Loucy (cell line): ENCODE data around the gene TMEM163.

ENCODE experiments used
- H2AFZ ChIP-seq: fragments of 200-600 bp; sonication (generic); 2 replicates; pipeline ENCODE4 v1.6.0; 2016; ENCODE audit warnings: antibody characterized with exemption, mild to moderate bottlenecking, low read length, moderate library complexity
- H3F3A ChIP-seq: fragments of 200-600 bp; 2 replicates; pipeline ENCODE4 v1.6.0; 2016; ENCODE audit warnings: antibody characterized with exemption, low read depth, mild to moderate bottlenecking
- H3K27me3 ChIP-seq: fragments of 200-600 bp; sonication (generic); 2 replicates; pipeline ENCODE4 v1.6.1; 2014; ENCODE audit warnings: low read length, mild to moderate bottlenecking; ENCODE audit not compliant: insufficient read depth, poor library complexity, severe bottlenecking
- H3K36me3 ChIP-seq: fragments of 200-600 bp; sonication (generic); 2 replicates; pipeline ENCODE4 v1.6.1; 2016; ENCODE audit warnings: low read length; ENCODE audit not compliant: insufficient read depth
- H3K4me1 ChIP-seq: fragments of 200-600 bp; sonication (generic); 2 replicates; pipeline ENCODE4 v1.5.1; 2014; ENCODE audit warnings: low read length, mild to moderate bottlenecking; ENCODE audit not compliant: insufficient read depth, poor library complexity, severe bottlenecking
- H3K4me2 ChIP-seq: fragments of 200-600 bp; sonication (generic); 2 replicates; pipeline ENCODE4 v1.6.0; 2014; ENCODE audit warnings: antibody characterized with exemption, low read length, low read depth, mild to moderate bottlenecking; ENCODE audit not compliant: poor library complexity, severe bottlenecking
- H3K4me3 ChIP-seq: fragments of 200-600 bp; sonication (generic); 2 replicates; pipeline ENCODE4 v1.5.1; 2014; ENCODE audit warnings: low read length, mild to moderate bottlenecking, mixed read lengths; ENCODE audit not compliant: poor library complexity, severe bottlenecking
- H3K79me2 ChIP-seq: fragments of 200-600 bp; sonication (generic); 2 replicates; pipeline ENCODE4 v1.6.1; 2014; ENCODE audit warnings: low read length; ENCODE audit not compliant: insufficient read depth
- H3K9ac ChIP-seq: fragments of 200-600 bp; sonication (generic); 2 replicates; pipeline ENCODE4 v1.6.0; 2014; ENCODE audit warnings: mild to moderate bottlenecking, low read depth, low read length, moderate library complexity; ENCODE audit not compliant: poor library complexity, severe bottlenecking
- H3K9me2 ChIP-seq: fragments of 200-600 bp; sonication (generic); replicated peaks from 2 replicates; pipeline ENCODE4 v1.6.1; 2016; ENCODE audit warnings: low read depth, low read length, mixed read lengths
- H3K9me3 ChIP-seq: fragments of 200-600 bp; sonication (generic); 2 replicates; pipeline ENCODE4 v1.6.1; 2014; ENCODE audit warnings: mild to moderate bottlenecking, antibody characterized with exemption, low read length, low read depth; ENCODE audit not compliant: insufficient read depth
- H4K20me1 ChIP-seq: fragments of 200-600 bp; sonication (generic); 2 replicates; pipeline ENCODE4 v1.6.0; 2014; ENCODE audit warnings: antibody characterized with exemption, low read length, mild to moderate bottlenecking; ENCODE audit not compliant: insufficient read depth, poor library complexity, severe bottlenecking
- EZH2phosphoT487 ChIP-seq: fragments of 200-600 bp; IDR thresholded peaks from 2 replicates; pipeline ENCODE4 v1.6.1; 2018; ENCODE audit warnings: antibody characterized with exemption, mild to moderate bottlenecking, moderate library complexity, borderline replicate concordance
- TF ChIP-seq, protein P1 (sequence below): fragments of 200-600 bp; sonication (generic); conservative IDR thresholded peaks from 2 replicates; pipeline ENCODE4 v1.5.1; 2014; ENCODE audit warnings: mild to moderate bottlenecking, antibody characterized with exemption, low read length

The TMEM163 gene

DNA sequence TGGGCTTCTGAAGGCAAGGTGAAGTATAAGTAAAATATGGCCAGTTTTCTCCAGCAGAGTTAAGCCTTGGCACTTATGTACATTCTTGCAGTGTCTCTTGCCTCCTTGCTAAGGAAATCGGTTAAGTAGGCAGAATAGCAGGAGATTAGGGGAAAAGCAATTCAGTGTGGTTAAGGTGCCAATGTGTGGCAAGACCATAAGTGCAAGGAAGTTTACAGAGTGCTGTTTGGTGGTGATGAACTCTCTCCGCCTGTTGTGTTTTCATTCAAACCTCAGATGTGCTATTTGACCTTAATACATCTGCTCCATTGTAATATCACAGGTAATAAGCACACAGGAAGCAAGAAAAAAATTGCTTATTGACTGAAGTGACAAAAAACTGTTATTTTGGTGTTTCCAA, 308.8 kb downstream of the TMEM163 start:
- no peak overlapping the region for H3K9ac ChIP-seq
- H4K20me1 ChIP-seq, result no peaks in the 10 kb centered on the region
- H3K27me3 ChIP-seq, result no peaks in the 10 kb centered on the region
- peaks cover 59% of the 10 kb centered on the region for H3K4me1 ChIP-seq
- H3K9me2 ChIP-seq, result no peaks in the 10 kb centered on the region
- peak overlapping the region; percentile 12 for H3K4me2 ChIP-seq
- TF ChIP-seq, protein P1, sequence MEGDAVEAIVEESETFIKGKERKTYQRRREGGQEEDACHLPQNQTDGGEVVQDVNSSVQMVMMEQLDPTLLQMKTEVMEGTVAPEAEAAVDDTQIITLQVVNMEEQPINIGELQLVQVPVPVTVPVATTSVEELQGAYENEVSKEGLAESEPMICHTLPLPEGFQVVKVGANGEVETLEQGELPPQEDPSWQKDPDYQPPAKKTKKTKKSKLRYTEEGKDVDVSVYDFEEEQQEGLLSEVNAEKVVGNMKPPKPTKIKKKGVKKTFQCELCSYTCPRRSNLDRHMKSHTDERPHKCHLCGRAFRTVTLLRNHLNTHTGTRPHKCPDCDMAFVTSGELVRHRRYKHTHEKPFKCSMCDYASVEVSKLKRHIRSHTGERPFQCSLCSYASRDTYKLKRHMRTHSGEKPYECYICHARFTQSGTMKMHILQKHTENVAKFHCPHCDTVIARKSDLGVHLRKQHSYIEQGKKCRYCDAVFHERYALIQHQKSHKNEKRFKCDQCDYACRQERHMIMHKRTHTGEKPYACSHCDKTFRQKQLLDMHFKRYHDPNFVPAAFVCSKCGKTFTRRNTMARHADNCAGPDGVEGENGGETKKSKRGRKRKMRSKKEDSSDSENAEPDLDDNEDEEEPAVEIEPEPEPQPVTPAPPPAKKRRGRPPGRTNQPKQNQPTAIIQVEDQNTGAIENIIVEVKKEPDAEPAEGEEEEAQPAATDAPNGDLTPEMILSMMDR, result no peak
- TF ChIP-seq EZH2phosphoT487, result no peak
- peaks cover 37% of the 10 kb centered on the region; the same call in 1 of the 2 replicates for H3K36me3 ChIP-seq
- H3K79me2 ChIP-seq, result no peaks in the 10 kb centered on the region
- no peaks in the 10 kb centered on the region for H3K9me3 ChIP-seq
- H3K4me3 ChIP-seq, result no peak overlapping the region
- H2AFZ ChIP-seq, result no peak overlapping the region
- peaks cover 12% of the 10 kb centered on the region; the same call in 1 of the 2 replicates for H3F3A ChIP-seq

DNA sequence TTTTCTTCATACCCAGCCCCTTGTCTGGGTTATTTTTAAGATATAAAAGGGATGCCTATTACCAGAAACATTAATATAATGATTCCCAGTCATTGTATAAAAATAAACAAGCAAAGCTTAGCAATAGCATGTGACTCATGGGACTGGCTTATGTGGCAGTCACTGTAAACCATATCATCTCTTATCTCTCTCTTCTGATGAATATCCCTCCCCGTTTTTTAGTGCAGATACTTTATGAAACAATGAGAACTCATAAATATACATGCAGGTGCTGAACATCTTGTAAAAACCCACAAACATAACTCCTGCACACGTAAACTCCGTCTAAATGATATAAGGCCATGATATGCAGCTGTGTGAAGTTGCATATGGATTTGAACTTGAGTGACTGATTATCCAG, 310.0 kb downstream of the TMEM163 start:
- no peaks in the 10 kb centered on the region for H3K27me3 ChIP-seq
- no peak for TF ChIP-seq EZH2phosphoT487
- TF ChIP-seq, protein P1, result no peak
- no peaks in the 10 kb centered on the region for H4K20me1 ChIP-seq
- H3K79me2 ChIP-seq, result no peaks in the 10 kb centered on the region
- H3K4me2 ChIP-seq, result peak overlapping the region; percentile 67
- H3K9ac ChIP-seq, result peak overlapping the region; percentile 37
- H3K36me3 ChIP-seq, result peaks cover 36% of the 10 kb centered on the region; the same call in 1 of the 2 replicates
- H3K9me3 ChIP-seq, result no peaks in the 10 kb centered on the region
- no peaks in the 10 kb centered on the region for H3K9me2 ChIP-seq
- H3K4me1 ChIP-seq, result peaks cover 59% of the 10 kb centered on the region
- H3K4me3 ChIP-seq, result peak overlapping the region; percentile 35
- H3F3A ChIP-seq, result peaks cover 12% of the 10 kb centered on the region; the same call in 1 of the 2 replicates
- H2AFZ ChIP-seq, result no peak overlapping the region

DNA sequence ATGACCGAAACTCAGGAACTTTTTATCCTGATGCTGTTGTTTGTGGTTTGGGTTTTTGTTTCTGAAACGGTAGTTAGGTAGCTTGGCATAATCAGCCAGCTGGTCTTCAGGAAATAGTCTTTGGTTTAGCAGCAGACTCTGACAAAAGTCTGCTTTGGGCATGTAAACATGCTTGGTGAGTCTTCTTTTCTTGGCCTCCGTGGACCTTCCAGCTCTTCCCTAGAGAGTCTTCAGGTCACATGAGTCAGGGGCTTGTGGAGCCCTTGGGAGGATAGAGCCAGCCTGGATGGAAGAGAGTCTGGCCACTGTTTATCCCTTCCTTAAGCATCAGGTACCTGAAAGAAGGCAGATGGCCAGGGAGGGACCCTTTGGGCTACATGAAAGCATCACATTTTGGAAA, 310.4 kb downstream of the TMEM163 start:
- H4K20me1 ChIP-seq, result no peaks in the 10 kb centered on the region
- peak overlapping the region; percentile 37 for H3K9ac ChIP-seq
- H2AFZ ChIP-seq, result no peak overlapping the region
- H3K9me3 ChIP-seq, result no peaks in the 10 kb centered on the region
- TF ChIP-seq EZH2phosphoT487, result no peak
- TF ChIP-seq, protein P1, result no peak
- H3K4me3 ChIP-seq, result peak overlapping the region; percentile 35
- H3K36me3 ChIP-seq, result peaks cover 36% of the 10 kb centered on the region; the same call in 1 of the 2 replicates
- no peaks in the 10 kb centered on the region for H3K79me2 ChIP-seq
- peaks cover 59% of the 10 kb centered on the region for H3K4me1 ChIP-seq
- peak overlapping the region; percentile 67 for H3K4me2 ChIP-seq
- H3F3A ChIP-seq, result peaks cover 12% of the 10 kb centered on the region; the same call in 1 of the 2 replicates
- H3K27me3 ChIP-seq, result no peaks in the 10 kb centered on the region
- H3K9me2 ChIP-seq, result no peaks in the 10 kb centered on the region
